Psoas muscle (tissue), 8 donors: ENCODE results near the gene ENTPD2. TPM values are rescaled to one million over a fixed set of nuclear protein-coding genes. Genes with fewer than 3 reads are reported as not detected.

Source experiments
- ATAC-seq, 4 donors: fragments of 200-7000 bp; cut with Tn5 transposase; one replicate each; pipeline ENCODE4 v1.9.1; 2020; ENCODE audit warnings: moderate library complexity in 3 of 4, mild to moderate bottlenecking in 2 of 4
- DNase-seq, 2 donors: peaks; one replicate each; pipeline ENCODE4 v3.0.0-alpha.2; 2020
- H3K27ac ChIP-seq: fragments of 200-600 bp; one replicate; pipeline ENCODE4 v1.8.0; 2022
- H3K27me3 ChIP-seq, 3 donors: fragments of 200-600 bp in 1 of 3; one replicate each; pipeline versions ENCODE4 v1.6.1 to v1.8.0; 2013 to 2022; ENCODE audit warnings: low read length in 2 of 3, mild to moderate bottlenecking in 2 of 3, moderate library complexity in 1 of 3; ENCODE audit not compliant: insufficient read depth in 3 of 3
- H3K36me3 ChIP-seq, 2 donors: fragments of 200-600 bp in 1 of 2; one replicate each; pipeline versions ENCODE4 v1.6.1 to v1.8.0; 2013 to 2022; ENCODE audit warnings: low read depth in 1 of 2, mild to moderate bottlenecking in 1 of 2, moderate library complexity in 1 of 2; ENCODE audit not compliant: insufficient read depth in 1 of 2
- H3K4me1 ChIP-seq: fragments of 200-600 bp; one replicate; pipeline ENCODE4 v1.8.0; 2022
- H3K4me3 ChIP-seq: fragments of 200-600 bp; one replicate; pipeline ENCODE4 v1.8.0; 2022; ENCODE audit warnings: mild to moderate bottlenecking
- H3K9me3 ChIP-seq: fragments of 200-600 bp; one replicate; pipeline ENCODE4 v1.8.0; 2022
- WGBS, 3 donors: extraction: QIAGEN DNeasy Blood & Tissue Kit; methylation state at CpG; one replicate each; pipeline versions ENCODE4 v1.1.6 to v1.1.7; 2013; 5-methylcytosine and 5-hydroxymethylcytosine counted together
- intact Hi-C, 2 donors: fragments of 100-400 bp; cut with DNase I; formaldehyde crosslinking; loops; one replicate each; pipeline versions ENCODE4 v1.11.0 to v1.14.2; 2022
- polyA plus RNA-seq, 3 donors: library from polyadenylated mRNA; stranded (reverse); fragments of 200-250 nt; gene quantifications; one replicate each; pipeline ENCODE4 v1.2.3, GENCODE V29; 2013
- total RNA-seq, 4 donors: library from RNA; stranded (reverse); fragmentation: NEBNext Ultra II Directional in 2 of 4; extraction: Animal tissue kit (Norgen Biotek cat#: 25700) in 2 of 4; gene quantifications; one replicate each; pipeline versions ENCODE4 v1.2.1 to v1.2.4, GENCODE V29; 2021 to 2023
- TF ChIP-seq, protein P1 (sequence below): fragments of 200-600 bp; IDR thresholded peaks from one replicate; pipeline ENCODE4 v1.8.0; 2022; ENCODE audit warnings: antibody characterized with exemption
- donor health status: healthy with polysubstance abuse.
- donor health status: DM: no; HTN: no; CAD: no; lungs with moderate emphysema.
- donor health status: Bipolar disorder and iron deficiency.
- donor health status: healthy.
- donor health status: DM: yes; HTN: yes; CAD: no.
- donor health status: DM: no; HTN: no; CAD: no.
- donor health status: DM: no; HTN: no; CAD: no.
- donor health status: DM: yes; HTN: yes; CAD: no.

Gene ENTPD2
- total and polyA plus RNA-seq, 7 donors: 0.17 to 1.4 (median 0.59) TPM

- Histone ChIP-seq H3K36me3 (no peaks in the 10 kb centered on the region), H3K27me3 (peaks cover 0 to 55% (median 27%) of the 10 kb centered on the region in 3 donors), H3K27ac (no peak overlapping the region), H3K4me1 (peaks cover 9% of the 10 kb centered on the region), H3K9me3 (no peaks in the 10 kb centered on the region), H3K4me3 (no peak overlapping the region)
- WGBS, 3 donors: 59 to 72% (median 71%) methylated on average over 16 to 17 of the region's 17 CpGs
- ATAC-seq (peak in 1 of 4 donors; percentile 11), DNase-seq (no peak)
- intact Hi-C loops: no loop called here
- TF ChIP-seq, protein P1, sequence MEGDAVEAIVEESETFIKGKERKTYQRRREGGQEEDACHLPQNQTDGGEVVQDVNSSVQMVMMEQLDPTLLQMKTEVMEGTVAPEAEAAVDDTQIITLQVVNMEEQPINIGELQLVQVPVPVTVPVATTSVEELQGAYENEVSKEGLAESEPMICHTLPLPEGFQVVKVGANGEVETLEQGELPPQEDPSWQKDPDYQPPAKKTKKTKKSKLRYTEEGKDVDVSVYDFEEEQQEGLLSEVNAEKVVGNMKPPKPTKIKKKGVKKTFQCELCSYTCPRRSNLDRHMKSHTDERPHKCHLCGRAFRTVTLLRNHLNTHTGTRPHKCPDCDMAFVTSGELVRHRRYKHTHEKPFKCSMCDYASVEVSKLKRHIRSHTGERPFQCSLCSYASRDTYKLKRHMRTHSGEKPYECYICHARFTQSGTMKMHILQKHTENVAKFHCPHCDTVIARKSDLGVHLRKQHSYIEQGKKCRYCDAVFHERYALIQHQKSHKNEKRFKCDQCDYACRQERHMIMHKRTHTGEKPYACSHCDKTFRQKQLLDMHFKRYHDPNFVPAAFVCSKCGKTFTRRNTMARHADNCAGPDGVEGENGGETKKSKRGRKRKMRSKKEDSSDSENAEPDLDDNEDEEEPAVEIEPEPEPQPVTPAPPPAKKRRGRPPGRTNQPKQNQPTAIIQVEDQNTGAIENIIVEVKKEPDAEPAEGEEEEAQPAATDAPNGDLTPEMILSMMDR: no peak
Observed at GRCh38 chr9:137054932-137055384, 1.1 kb upstream of the ENTPD2 start.

DNA sequence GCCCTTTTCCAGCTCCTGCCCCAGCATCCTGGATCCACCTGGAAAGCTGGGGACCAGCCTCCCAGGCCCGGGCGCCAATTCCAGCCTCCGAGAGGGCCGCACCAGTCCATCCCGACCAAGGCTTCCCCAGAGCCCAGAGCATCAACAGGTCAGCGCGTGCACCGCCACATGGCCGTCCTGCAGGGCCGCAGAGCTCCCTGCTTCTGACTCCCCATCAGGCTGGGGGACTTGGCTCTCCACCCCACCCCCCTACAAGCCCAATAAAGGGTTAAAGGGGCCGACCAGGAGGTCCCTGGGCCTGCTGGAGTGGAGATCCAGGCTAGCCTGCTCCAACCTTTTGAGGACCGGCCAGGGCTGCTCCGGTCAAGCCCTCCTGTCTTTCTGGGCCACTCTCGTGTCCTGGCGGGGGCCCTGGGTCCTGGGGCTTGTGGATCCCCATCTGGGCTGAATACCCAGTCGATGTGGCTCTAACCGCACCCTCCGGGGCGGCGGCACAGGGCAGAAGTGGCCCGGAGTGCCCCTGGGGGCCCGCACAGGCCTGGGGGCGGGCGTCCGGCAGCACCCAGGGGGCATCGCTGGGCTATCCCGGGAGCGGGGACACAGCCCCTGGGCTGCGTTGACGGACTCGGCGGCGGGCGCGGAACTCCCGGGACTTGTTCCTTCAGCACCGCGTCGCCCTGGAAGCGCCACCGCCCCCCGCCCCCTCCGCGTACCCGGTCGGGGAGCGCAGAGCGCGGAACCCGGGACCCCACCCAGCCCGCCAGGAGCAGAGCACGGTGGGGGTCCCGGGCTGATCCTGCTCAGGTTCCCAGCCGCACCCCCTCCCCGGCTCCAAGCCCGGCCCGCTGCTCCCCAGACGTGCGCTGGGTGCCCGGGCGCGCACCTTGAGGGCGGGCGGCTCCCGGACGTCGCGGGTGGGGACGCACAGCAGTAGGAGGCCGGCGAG lies 590 bp downstream of the ENTPD2 start:
- Histone ChIP-seq H3K36me3 (no peaks in the 10 kb centered on the region), H3K27ac (no peak overlapping the region), H3K4me1 (peaks cover 12% of the 10 kb centered on the region), H3K27me3 (peaks cover 0 to 69% (median 33%) of the 10 kb centered on the region in 3 donors), H3K4me3 (peak overlapping the region; percentile 51), H3K9me3 (no peaks in the 10 kb centered on the region)
- 19 to 41% (median 22%) methylated on average over 21 to 71 of the region's 71 CpGs for WGBS, 3 donors
- intact Hi-C loops: no loop called here
- TF ChIP-seq, protein P1: no peak
- no peak for DNase-seq
- ATAC-seq: no peak

- WGBS, 3 donors: 71 to 91% (median 91%) methylated on average over 8 of the region's 8 CpGs
- no peaks in the 10 kb centered on the region for H3K36me3 ChIP-seq
- no peak overlapping the region for H3K27ac ChIP-seq
- H3K4me3 ChIP-seq: no peak overlapping the region
- ATAC-seq (no peak), DNase-seq (no peak)
- intact Hi-C loops: no loop called here
- H3K9me3 ChIP-seq: no peaks in the 10 kb centered on the region
- TF ChIP-seq, protein P1: no peak
- peaks cover 0 to 79% (median 36%) of the 10 kb centered on the region in 3 donors for H3K27me3 ChIP-seq
- peaks cover 12% of the 10 kb centered on the region for H3K4me1 ChIP-seq
Observed at GRCh38 chr9:137052293-137052692, 1.6 kb downstream of the ENTPD2 start.

DNA sequence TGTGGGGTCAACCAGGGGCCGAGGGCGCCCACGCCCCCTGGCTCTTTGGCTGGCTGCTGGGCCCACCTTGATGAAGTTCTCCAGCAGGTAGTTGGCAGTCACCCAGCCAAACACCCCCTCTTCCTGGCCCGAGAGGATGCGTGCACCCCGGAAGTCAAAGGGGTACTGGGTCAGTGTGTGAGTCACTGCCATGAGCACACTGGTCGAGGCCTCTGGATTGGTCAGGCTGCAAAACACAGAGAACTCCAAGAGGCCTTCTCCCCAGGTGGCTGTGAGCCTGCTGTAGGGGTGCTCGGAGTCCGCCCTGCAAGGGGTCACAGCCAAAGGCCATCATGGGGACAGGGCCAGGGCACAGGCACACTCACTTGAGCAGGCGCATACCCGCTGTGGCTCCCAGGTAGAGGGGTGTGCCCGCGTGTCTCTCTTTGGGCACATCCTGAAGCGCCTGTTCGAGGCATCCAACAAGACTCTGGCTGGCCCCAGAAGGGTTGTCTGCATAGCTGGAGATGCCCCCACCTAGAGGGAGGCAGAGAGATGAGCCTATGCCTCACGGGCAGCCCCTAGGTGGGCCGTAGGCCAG lies 2.6 kb downstream of the ENTPD2 start:
- 92 to 94% (median 92%) methylated on average over 17 of the region's 17 CpGs for WGBS, 3 donors
- DNase-seq (no peak), ATAC-seq (no peak)
- TF ChIP-seq, protein P1: no peak
- Histone ChIP-seq H3K9me3 (no peaks in the 10 kb centered on the region), H3K27me3 (peaks cover 0 to 81% (median 34%) of the 10 kb centered on the region in 3 donors), H3K27ac (no peak overlapping the region), H3K4me3 (no peak overlapping the region), H3K36me3 (no peaks in the 10 kb centered on the region), H3K4me1 (peaks cover 16% of the 10 kb centered on the region)
- intact Hi-C loops: no loop called here
